Fibroblast of upper back skin (primary cell): ENCODE measurements around the gene THBS1.

ENCODE experiments used
- DNase-seq: peaks from one replicate; pipeline ENCODE4 v3.0.0-alpha.2; 2013

THBS1 gene

GRCh38 chr15:39574427-39574826 lies 6.5 kb upstream of the THBS1 start:
- DNase-seq = peak; percentile 45

GRCh38 chr15:39575180-39575579 lies 5.7 kb upstream of the THBS1 start:
- DNase-seq = no peak

- DNase-seq = peak; percentile 49
These were observed 1.9 kb upstream of the THBS1 start for GRCh38 chr15:39578851-39579486.

- peak; percentile 94 for DNase-seq
These were observed 1.3 kb upstream of the THBS1 start for GRCh38 chr15:39579487-39580116.

DNA sequence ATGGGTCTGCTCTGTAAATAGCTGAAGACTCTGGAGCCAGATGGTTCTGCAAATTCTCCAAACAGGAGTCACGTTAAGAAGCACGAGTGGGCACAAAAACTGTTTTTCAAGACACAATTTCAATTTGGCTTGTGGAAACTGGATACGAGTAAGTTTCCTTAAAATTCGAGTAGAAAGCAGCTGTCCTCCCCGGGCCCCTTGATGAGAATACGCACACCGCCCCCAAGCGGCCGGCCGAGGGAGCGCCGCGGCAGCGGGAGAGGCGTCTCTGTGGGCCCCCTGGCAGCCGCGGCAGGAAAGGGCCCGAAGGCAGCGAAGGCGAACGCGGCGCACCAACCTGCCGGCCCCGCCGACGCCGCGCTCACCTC lies 778 bp upstream of the THBS1 start:
- peak; percentile 97 for DNase-seq

DNA sequence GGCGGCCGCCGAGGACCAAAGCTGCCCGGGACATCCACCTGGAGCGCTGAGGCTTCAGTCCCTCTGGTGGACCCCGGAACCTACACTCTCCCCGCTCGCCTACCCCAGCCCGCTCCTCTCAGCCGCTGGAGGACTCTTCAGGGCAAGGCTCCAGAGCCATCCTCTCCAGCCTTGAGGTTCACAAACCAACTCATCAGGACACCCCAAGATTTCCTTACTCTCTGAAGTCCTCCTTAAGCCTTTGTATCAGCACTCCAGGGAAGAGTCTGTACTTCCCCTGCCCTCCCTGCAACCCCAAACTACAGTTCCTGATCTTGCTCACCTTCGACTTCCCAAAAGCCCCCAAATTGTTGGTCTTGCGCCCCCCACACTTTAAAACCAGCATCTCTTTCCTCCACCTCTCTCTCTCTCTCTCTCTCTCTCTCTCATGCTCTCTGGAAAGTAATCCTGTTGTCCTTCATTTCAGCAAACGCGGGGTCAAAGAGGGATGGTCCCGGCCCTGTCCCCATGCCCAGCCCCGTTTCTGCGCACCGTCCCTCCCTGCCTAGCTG lies 438 bp downstream of the THBS1 start:
- DNase-seq = no peak

GRCh38 chr15:39581793-39582285 lies 960 bp downstream of the THBS1 start:
- peak; percentile 49 for DNase-seq

- peak; percentile 57 for DNase-seq
These were observed 1.6 kb downstream of the THBS1 start for GRCh38 chr15:39582286-39582976.

DNA sequence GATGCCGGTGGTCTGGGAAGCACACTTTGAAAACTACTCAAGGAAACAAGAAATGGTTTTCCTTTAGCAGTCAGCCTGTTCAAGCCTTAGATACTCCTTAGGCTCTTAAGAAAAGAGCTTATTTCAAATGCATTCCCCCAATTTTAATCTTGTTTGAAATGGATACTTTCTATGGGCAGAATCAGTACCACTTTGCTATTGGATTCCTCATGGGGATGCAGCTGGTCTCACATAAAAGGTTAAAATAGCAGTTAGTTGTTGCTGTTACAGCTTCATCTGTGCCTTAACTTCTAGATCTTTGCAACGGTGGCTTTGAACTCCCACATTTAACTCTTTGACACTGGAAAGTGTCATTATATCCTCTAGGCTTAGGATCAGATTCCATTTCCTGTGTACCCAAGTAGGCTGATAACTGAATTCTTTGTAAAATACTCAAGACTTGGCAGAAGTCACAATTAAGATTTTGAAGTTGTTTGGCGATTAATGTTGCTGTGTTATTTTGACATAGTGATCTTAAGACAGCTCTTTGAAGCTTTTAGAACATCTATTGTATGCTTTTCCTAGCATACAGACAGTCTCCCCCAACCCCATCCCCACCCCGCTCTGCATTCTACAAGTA lies 2.2 kb downstream of the THBS1 start:
- no peak for DNase-seq

GRCh38 chr15:39583596-39584265 lies 2.9 kb downstream of the THBS1 start:
- peak; percentile 64 for DNase-seq

GRCh38 chr15:39584266-39584659 lies 3.4 kb downstream of the THBS1 start:
- DNase-seq = peak; percentile 14

DNA sequence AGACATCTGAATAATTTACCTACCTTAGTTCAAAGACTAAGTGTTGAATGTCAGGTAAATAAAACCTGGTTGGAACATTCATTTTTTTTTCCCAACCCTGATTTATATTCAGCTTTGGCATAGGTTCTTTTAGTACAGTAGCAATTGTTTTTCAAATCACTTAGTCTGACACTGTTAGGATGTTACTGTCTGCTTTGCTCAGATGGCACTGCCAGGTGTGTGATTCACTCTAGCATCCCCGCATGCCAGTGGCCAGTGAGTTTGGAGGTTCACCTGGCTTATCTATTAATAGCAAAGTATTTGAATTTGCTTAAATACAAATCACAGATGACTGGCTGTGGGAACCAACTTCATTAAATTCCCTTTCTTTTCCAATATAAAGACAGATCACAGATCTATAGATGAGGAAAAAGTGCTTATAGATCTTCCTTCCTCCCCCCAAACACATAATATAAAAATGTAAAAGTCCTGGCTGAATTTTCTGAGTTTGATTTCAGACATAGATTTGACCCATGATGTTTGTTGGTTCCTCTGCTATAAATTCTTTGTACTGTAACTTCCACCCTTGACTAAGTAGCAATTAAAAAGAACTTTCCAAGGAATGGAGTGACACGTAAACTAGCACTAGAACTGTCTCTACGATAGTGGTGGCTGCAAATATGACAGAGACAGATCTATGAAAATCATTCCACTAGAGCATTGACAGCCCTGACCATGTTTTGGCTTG lies 3.9 kb downstream of the THBS1 start:
- DNase-seq = no peak

- DNase-seq = peak; percentile 36
These were observed 4.5 kb downstream of the THBS1 start for GRCh38 chr15:39585389-39585841.

- DNase-seq = no peak
These were observed 5.0 kb downstream of the THBS1 start for GRCh38 chr15:39585871-39586301.

- peak; percentile 82 for DNase-seq
These were observed 5.7 kb downstream of the THBS1 start for GRCh38 chr15:39586387-39587095.

- peak; percentile 47 for DNase-seq
These were observed 6.3 kb downstream of the THBS1 start for GRCh38 chr15:39587096-39587721.

- peak; percentile 43 for DNase-seq
These were observed 7.1 kb downstream of the THBS1 start for GRCh38 chr15:39587731-39588530.

DNA sequence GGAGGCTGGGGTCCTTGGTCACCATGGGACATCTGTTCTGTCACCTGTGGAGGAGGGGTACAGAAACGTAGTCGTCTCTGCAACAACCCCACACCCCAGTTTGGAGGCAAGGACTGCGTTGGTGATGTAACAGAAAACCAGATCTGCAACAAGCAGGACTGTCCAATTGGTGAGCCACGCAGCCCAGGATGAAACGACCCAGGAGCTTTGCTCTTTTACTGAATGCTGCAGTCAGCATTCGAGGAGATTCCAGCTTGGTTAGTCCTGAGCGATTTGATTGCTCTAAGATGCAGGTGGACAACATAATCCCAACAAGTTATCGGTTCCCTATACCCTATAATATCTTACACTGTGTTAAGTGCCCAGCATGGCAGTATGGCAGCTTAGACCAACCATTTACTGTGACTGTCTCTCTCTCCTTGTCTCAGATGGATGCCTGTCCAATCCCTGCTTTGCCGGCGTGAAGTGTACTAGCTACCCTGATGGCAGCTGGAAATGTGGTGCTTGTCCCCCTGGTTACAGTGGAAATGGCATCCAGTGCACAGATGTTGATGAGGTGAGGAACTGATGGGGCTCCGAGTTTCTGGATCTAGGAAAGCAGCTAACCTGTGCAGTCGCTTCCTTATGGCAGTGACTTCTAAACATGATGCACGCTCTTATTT lies 7.8 kb downstream of the THBS1 start:
- peak; percentile 37 for DNase-seq

DNA sequence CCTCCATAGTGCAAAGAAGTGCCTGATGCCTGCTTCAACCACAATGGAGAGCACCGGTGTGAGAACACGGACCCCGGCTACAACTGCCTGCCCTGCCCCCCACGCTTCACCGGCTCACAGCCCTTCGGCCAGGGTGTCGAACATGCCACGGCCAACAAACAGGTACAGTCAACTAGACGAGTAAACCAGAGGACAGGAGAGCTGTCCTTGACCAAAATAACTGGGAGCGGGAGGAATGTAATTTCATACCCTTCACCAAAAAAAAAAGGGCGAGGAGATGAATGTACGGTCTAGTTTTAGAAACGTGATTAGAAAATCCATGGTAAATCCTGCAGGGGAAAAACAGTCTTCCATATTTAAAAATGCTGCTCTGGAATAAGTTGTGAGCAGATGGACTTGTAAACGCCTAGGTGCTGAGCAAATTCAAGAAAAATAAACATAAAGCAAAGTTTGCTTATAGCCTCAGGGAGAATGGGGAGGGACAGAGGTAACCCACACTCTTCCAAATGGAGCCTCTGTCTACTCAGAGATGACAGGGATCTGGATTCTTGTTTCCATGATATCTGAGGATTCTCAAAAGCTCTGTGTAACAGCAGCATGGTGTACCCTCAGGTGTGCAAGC lies 8.4 kb downstream of the THBS1 start:
- no peak for DNase-seq
